H7 (cell line): ENCODE measurements around the gene NRG2. TPM values are rescaled to one million over a fixed set of nuclear protein-coding genes. Genes with fewer than 3 reads are reported as not detected.

ENCODE experiments used
- DNase-seq: peaks from one replicate; pipeline ENCODE4 v3.0.0; 2012
- H3K27me3 ChIP-seq: 2 replicates; pipeline ENCODE4 v1.6.0; 2011; ENCODE audit warnings: mild to moderate bottlenecking, low read length; ENCODE audit not compliant: control insufficient read depth, insufficient read depth
- H3K36me3 ChIP-seq: replicated peaks from 2 replicates; pipeline ENCODE4 v1.5.1; 2011; ENCODE audit warnings: low read length; ENCODE audit not compliant: control insufficient read depth, insufficient read depth
- H3K4me3 ChIP-seq: 2 replicates; pipeline ENCODE4 v1.5.1; 2011; ENCODE audit warnings: low read depth, mild to moderate bottlenecking, control low read depth, low read length, moderate library complexity; ENCODE audit not compliant: insufficient read depth
- total RNA-seq: library from RNA; depleted of rRNA; stranded (reverse); fragments of >200 nt; shearing (Covaris generic); gene quantifications from 2 replicates; pipeline ENCODE4 v1.2.3, GENCODE V29; 2014

Gene NRG2
- total RNA-seq, 1 experiment from 2014 or later, result 0.24 TPM

- DNase-seq, result no peak
- H3K4me3 ChIP-seq, result no peak overlapping the region
- H3K36me3 ChIP-seq, result no peaks in the 10 kb centered on the region
- H3K27me3 ChIP-seq, result no peaks in the 10 kb centered on the region; the same call in 1 of the 2 replicates
Measured at GRCh38 chr5:139821806-139822552, 221.1 kb downstream of the NRG2 start.

- no peak overlapping the region for H3K4me3 ChIP-seq
- H3K27me3 ChIP-seq, result no peaks in the 10 kb centered on the region; the same call in 1 of the 2 replicates
- DNase-seq, result no peak
- no peaks in the 10 kb centered on the region for H3K36me3 ChIP-seq
Measured at GRCh38 chr5:139820606-139821005, 222.5 kb downstream of the NRG2 start.

GRCh38 chr5:139820130-139820529 lies 223.0 kb downstream of the NRG2 start:
- H3K36me3 ChIP-seq, result no peaks in the 10 kb centered on the region
- no peaks in the 10 kb centered on the region; the same call in 1 of the 2 replicates for H3K27me3 ChIP-seq
- H3K4me3 ChIP-seq, result no peak overlapping the region
- DNase-seq, result peak; percentile 69

GRCh38 chr5:139817970-139818369 lies 225.1 kb downstream of the NRG2 start:
- Histone ChIP-seq H3K27me3 (no peaks in the 10 kb centered on the region; the same call in 1 of the 2 replicates), H3K36me3 (no peaks in the 10 kb centered on the region), H3K4me3 (no peak overlapping the region)
- DNase-seq, result no peak

GRCh38 chr5:139817362-139817761 lies 225.7 kb downstream of the NRG2 start:
- no peak overlapping the region for H3K4me3 ChIP-seq
- no peak for DNase-seq
- no peaks in the 10 kb centered on the region for H3K36me3 ChIP-seq
- H3K27me3 ChIP-seq, result no peaks in the 10 kb centered on the region; the same call in 1 of the 2 replicates

- Histone ChIP-seq H3K4me3 (no peak overlapping the region), H3K27me3 (no peaks in the 10 kb centered on the region; the same call in 1 of the 2 replicates), H3K36me3 (no peaks in the 10 kb centered on the region)
- DNase-seq, result no peak
Measured at GRCh38 chr5:139816566-139816965, 226.5 kb downstream of the NRG2 start.

GRCh38 chr5:139814704-139815280 lies 228.3 kb downstream of the NRG2 start:
- H3K36me3 ChIP-seq, result no peaks in the 10 kb centered on the region
- no peak overlapping the region for H3K4me3 ChIP-seq
- H3K27me3 ChIP-seq, result no peaks in the 10 kb centered on the region
- no peak for DNase-seq

- Histone ChIP-seq H3K4me3 (no peak overlapping the region), H3K27me3 (no peaks in the 10 kb centered on the region), H3K36me3 (no peaks in the 10 kb centered on the region)
- no peak for DNase-seq
Measured at GRCh38 chr5:139814191-139814601, 228.9 kb downstream of the NRG2 start.

GRCh38 chr5:139812836-139813805 lies 230.0 kb downstream of the NRG2 start:
- Histone ChIP-seq H3K27me3 (no peaks in the 10 kb centered on the region), H3K36me3 (no peaks in the 10 kb centered on the region), H3K4me3 (no peak overlapping the region)
- DNase-seq, result peak; percentile 51

- no peak for DNase-seq
- H3K36me3 ChIP-seq, result no peaks in the 10 kb centered on the region
Measured at GRCh38 chr5:139812323-139812722, 230.8 kb downstream of the NRG2 start.

GRCh38 chr5:139811274-139811607 lies 231.9 kb downstream of the NRG2 start:
- Histone ChIP-seq H3K36me3 (no peaks in the 10 kb centered on the region), H3K27me3 (no peaks in the 10 kb centered on the region), H3K4me3 (no peak overlapping the region)
- DNase-seq, result peak; percentile 50

More at GRCh38 chr5:139812323-139812722, 230.8 kb downstream of the NRG2 start:
- Histone ChIP-seq H3K27me3 (no peaks in the 10 kb centered on the region), H3K4me3 (no peak overlapping the region)

GRCh38 chr5:139810341-139811273 lies 232.5 kb downstream of the NRG2 start:
- H3K36me3 ChIP-seq, result no peaks in the 10 kb centered on the region
- no peak for DNase-seq

GRCh38 chr5:139809331-139809810 lies 233.7 kb downstream of the NRG2 start:
- H3K27me3 ChIP-seq, result no peaks in the 10 kb centered on the region
- H3K4me3 ChIP-seq, result no peak overlapping the region
- no peak for DNase-seq

More at GRCh38 chr5:139810341-139811273, 232.5 kb downstream of the NRG2 start:
- Histone ChIP-seq H3K4me3 (no peak overlapping the region), H3K27me3 (no peaks in the 10 kb centered on the region)

More at GRCh38 chr5:139809331-139809810, 233.7 kb downstream of the NRG2 start:
- no peaks in the 10 kb centered on the region for H3K36me3 ChIP-seq
